ENCODE measurements around the gene ZNF573. TPM values are rescaled to one million over a fixed set of nuclear protein-coding genes. Genes with fewer than 3 reads are reported as not detected.
A peak's percentile ranks its signal among the peaks of the same experiment; 100 is the strongest.
"Not testable (repeated sequence)": the region's sequence is repeated elsewhere in the genome, so short reads cannot be mapped to it uniquely, and the experiment has no call there.

Gene ZNF573
- polyA plus RNA-seq (2012; ENCODE audit: missing spikeins) = 3.0 TPM

DNA sequence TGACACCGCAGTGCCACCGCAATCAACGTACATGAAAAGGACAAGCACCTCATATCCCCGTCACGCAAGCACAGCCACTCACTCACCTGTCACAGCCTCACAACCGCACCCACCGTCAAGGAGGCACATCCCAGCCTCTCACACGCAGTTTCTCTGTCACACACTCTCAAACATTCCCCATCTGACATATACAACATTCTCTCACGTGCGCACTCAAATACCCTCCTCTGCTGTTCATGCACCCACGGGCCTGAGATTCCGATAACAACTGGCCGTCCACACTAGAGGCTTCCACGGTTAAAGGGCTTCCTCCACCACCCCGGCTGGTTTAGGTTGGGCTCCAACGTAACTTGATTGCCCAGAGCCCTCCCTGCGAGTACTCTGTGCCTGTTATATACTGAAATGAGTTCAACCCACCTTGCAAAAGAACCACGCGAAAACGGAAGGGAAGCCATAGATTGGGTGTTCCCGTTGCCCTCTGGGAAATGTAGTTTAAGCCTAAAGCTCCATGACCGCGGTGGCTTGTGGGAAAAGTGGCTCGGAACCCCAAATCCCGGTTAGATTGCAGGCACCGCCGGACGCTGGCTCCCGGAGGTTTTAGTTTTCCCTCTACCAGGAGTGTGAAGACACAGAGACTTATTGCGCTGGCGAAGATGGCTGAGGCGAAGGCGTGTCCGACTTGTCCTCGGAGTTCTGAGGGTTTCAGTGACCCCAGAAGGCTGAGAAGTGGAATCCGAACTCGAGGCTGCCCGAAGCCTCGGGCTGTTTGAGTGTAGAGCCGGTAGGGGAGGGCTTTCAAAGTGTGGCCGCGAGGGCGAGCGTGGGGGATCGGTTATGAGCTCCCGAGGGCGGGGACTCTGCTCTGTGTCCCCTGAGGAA is at the start of gene ZNF573:
Gene ZNF573 (minus strand): TSS at position 460 of the 879 bp plus-strand sequence. CDS start 5,857 bp downstream, outside the sequence.
- peak; percentile 58 for DNase-seq (ENCODE audit: insufficient read length)
- TF ChIP-seq POLR2A (IDR thresholded peaks at IDR 0.05; ENCODE audit: low read depth, low read length) (peak; percentile 66), TAF1 (IDR thresholded peaks at IDR 0.05; ENCODE audit: borderline replicate concordance, low read depth, low read length) (0 out of 2 replicates have a peak, but pooled peaks have one; percentile 51), POLR2AphosphoS5 (IDR thresholded peaks at IDR 0.05; ENCODE audit: low read depth, low read length) (peak; percentile 58)
- FAIRE-seq = peak; percentile 94

DNA sequence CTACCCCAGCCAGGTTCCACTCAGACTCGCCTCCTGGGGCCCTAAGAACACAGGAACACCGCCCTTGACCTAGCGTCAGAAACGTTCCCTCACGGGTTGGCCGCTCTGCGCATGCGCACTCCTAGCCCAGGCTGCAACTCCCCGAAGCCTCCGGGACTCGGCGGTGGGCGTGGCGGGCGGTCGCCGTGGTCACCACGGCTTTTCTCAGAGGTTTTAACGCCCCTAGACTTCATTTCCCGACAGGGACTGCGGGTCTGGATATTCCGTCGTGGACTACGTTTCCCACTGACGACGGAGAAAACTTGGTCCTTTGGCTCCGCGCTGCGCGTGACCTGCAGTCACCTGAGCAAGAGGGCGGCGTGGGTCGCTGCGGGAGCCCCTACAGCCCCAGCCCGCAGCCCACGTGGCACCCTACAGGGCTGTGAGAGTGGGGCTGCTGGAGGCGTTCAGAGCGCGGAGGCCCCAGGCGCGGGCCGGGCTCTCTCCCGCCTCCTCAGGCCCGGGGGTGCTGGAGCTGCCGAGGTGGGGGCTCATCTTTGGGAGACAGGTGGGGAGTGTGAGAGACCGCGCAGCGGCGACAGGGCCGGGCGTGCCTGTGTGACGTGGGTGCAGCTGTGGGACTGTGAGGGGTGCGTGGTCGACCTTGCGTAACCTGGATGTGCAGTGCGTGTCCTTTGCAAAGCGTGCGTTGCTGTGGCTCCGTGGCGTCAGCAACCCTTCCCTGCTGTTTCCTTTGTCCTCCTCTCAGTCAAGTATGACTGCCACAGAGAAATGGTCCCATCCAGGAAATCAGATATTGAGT is 38.0 kb upstream of the ZNF573 start:
- FAIRE-seq (no peak), DNase-seq (ENCODE audit: insufficient read length) (no peak)
- no peak for TF ChIP-seq POLR2A (IDR thresholded peaks at IDR 0.05; ENCODE audit: low read depth, low read length)
- TF ChIP-seq TAF1 (IDR thresholded peaks at IDR 0.05; ENCODE audit: borderline replicate concordance, low read depth, low read length) = no peak
- no peak for TF ChIP-seq POLR2AphosphoS5 (IDR thresholded peaks at IDR 0.05; ENCODE audit: low read depth, low read length)

DNA sequence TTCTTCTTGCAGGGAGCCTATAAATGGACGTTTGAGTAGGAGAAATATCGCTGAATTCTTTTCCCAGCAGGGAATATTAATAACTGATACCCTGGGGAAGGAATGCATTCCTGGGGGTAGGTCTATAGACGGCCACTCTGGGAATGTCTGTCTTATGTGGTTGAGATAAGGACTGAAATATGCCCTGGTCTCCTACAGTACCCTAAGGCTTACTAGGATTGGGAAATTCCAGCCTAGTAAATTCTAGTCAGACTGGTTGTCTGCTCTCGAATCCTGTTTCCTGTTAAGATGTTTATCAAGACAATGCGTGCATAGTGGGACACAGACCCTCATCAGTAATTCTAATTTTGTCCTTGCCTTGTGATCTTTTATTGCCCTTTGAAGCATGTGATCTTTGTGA is 36.2 kb upstream of the ZNF573 start:
- not testable (repeated sequence) for FAIRE-seq; DNase-seq (ENCODE audit: insufficient read length)

DNA sequence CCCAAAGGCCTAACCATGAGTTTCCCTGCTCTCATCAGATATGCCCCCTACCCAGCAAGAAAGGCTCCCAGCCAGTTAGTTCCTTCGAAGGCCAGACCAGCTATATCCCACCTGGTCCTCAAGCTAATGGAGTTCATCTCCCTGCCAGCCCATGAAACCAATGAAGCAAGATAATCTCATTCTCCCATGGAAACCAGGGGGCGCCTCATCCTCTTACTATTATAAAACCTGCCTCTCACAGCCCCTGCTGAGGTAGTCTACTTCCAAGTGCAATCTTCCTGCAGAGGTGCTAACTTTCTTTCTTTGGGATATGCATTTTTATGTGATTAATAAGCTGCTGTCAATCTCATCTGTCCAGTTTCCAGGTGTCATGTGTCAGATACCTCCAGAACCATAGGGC is 34.0 kb upstream of the ZNF573 start:
- no peak for FAIRE-seq
- DNase-seq (ENCODE audit: insufficient read length) = no peak
- no peak for TF ChIP-seq POLR2A (IDR thresholded peaks at IDR 0.05; ENCODE audit: low read depth, low read length)
- TF ChIP-seq POLR2AphosphoS5 (IDR thresholded peaks at IDR 0.05; ENCODE audit: low read depth, low read length) = no peak
- TF ChIP-seq TAF1 (IDR thresholded peaks at IDR 0.05; ENCODE audit: borderline replicate concordance, low read depth, low read length) = no peak

DNA sequence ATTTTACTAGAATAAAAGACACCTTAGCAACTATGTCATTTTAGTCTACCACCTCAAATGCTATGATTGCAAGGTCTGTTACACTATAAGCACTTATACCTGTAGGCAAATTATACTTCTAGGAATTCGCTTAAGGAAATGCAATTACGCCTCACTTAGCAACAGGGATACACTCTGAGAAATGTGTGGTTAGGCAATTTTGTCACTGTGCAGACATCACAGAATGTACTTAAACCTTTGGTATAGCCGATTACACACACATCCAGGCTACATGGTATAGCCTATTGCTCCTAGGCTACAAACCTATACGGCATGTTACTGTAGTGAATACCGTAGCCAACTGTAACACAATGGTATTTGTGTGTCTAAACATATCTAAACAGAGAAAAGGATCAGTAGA is 30.0 kb upstream of the ZNF573 start:
- DNase-seq (ENCODE audit: insufficient read length) (no peak), FAIRE-seq (no peak)
- TF ChIP-seq POLR2A (IDR thresholded peaks at IDR 0.05; ENCODE audit: low read depth, low read length) (no peak), POLR2AphosphoS5 (IDR thresholded peaks at IDR 0.05; ENCODE audit: low read depth, low read length) (no peak), TAF1 (IDR thresholded peaks at IDR 0.05; ENCODE audit: borderline replicate concordance, low read depth, low read length) (no peak)

DNA sequence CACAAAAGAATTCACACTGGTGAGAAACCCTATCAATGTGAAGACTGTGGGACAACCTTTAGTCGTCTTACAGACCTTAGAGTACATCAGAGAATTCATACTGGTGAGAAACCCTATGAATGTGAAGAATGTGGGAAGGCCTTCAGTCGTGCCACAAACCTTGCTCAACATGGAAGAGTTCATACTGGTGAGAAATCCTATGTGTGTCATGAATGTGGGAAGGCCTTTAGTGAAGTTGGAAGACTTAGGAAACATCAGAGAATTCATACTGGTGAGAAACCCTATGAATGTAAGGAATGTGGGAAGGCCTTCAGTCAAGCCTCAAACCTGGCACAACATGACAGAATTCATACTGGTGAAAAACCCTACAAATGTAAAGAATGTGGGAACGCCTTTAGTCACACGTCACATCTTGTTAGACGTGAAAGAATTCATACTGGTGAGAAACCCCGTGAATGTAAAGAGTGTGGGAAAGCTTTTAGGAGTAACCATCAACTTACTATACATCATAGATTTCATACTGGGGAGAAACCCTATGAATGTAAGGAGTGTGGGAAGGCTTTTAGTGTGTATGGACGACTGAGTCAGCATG is 24.0 kb upstream of the ZNF573 start:
- no peak for FAIRE-seq
- TF ChIP-seq POLR2A (IDR thresholded peaks at IDR 0.05; ENCODE audit: low read depth, low read length) (no peak), POLR2AphosphoS5 (IDR thresholded peaks at IDR 0.05; ENCODE audit: low read depth, low read length) (no peak), TAF1 (IDR thresholded peaks at IDR 0.05; ENCODE audit: borderline replicate concordance, low read depth, low read length) (no peak)

DNA sequence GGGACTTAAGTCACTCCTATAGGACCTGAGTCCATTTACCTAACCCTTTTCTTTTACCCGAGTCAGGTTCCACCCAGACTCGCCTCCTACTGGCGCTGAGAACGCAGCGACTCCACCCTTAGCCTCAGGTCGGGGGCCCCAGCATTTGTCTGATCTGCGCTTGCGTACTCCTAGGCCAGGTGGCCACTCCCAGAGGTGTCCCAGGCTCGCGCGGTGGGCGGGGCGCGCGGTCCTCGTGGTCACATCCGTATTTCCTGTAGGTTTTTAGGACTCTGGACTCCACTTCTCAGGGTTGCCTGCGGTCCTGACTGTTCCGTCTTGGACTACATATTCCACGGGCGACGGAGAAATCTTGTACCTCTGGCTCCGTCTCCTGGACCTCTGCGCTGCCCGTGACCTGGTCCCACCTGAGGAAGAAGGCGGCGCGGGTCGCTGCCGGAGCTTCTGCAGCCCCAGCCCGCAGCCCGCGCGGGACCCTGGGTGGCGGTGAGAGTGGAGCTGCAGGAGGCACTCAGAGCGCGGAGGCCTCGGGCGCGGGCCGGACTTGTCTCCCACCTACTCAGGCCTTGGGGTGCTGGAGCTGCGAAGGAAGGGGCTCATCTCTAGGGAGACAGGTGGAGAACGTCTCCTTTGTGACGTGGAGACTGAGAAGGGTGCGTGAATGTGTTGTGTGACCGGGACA is 11.0 kb upstream of the ZNF573 start:
- no peak for TF ChIP-seq POLR2AphosphoS5 (IDR thresholded peaks at IDR 0.05; ENCODE audit: low read depth, low read length)
- TF ChIP-seq TAF1 (IDR thresholded peaks at IDR 0.05; ENCODE audit: borderline replicate concordance, low read depth, low read length) = no peak
- TF ChIP-seq POLR2A (IDR thresholded peaks at IDR 0.05; ENCODE audit: low read depth, low read length) = no peak
- DNase-seq (ENCODE audit: insufficient read length) = no peak
- no peak for FAIRE-seq

More for the DNA sequence above, 24.0 kb upstream of the ZNF573 start:
- no peak for DNase-seq (ENCODE audit: insufficient read length)

DNA sequence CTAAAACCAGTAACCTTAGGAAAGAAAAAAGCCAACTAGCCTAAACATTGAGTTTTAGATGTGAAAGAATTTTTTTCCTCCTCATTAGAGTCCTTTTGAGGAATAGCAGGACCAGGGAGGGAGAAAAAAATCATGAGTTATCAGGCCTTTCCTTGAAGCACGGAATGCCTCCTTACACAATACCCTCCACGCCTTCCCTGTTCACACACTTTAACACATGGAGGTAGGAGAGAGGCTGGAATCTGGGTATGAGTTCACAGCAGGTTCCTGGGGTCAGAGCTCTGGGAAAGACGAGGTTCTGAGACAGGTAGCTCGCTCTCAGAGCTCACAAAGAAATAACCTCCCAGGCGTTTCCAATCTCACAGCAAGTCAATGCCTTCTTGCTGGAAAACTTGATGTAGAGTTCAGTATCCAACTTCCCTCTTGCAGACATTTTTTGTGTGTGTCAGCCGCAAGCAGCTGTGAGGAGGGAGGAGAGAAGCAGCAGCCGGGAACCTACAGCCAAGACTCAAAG is 716 bp downstream of the ZNF573 start:
- DNase-seq (ENCODE audit: insufficient read length) (no peak), FAIRE-seq (no peak)

DNA sequence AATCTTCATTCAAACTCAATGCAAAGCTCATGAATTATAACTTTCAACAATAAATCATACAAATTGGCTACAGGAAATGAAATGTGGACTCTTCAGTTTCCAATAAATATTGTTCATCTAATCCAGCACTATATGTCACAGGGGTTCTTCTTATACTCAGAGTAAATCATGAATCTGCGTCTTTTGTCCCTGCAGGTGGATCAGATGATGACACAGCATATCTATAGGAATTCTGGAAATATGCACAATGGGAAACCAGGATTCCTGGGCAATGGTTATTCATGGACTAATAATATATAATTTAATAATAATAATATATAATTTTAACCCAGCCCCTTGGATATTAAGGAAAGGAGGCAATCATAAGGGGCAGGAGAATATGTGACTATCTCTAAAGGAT is 8.4 kb downstream of the ZNF573 start:
- FAIRE-seq = no peak
- no peak for TF ChIP-seq POLR2A (IDR thresholded peaks at IDR 0.05; ENCODE audit: low read depth, low read length)
- no peak for TF ChIP-seq POLR2AphosphoS5 (IDR thresholded peaks at IDR 0.05; ENCODE audit: low read depth, low read length)
- no peak for TF ChIP-seq TAF1 (IDR thresholded peaks at IDR 0.05; ENCODE audit: borderline replicate concordance, low read depth, low read length)
- DNase-seq (ENCODE audit: insufficient read length) = no peak

More for the DNA sequence above, 716 bp downstream of the ZNF573 start:
- no peak for TF ChIP-seq POLR2AphosphoS5 (IDR thresholded peaks at IDR 0.05; ENCODE audit: low read depth, low read length)
- no peak for TF ChIP-seq TAF1 (IDR thresholded peaks at IDR 0.05; ENCODE audit: borderline replicate concordance, low read depth, low read length)
- TF ChIP-seq POLR2A (IDR thresholded peaks at IDR 0.05; ENCODE audit: low read depth, low read length) = no peak

DNA sequence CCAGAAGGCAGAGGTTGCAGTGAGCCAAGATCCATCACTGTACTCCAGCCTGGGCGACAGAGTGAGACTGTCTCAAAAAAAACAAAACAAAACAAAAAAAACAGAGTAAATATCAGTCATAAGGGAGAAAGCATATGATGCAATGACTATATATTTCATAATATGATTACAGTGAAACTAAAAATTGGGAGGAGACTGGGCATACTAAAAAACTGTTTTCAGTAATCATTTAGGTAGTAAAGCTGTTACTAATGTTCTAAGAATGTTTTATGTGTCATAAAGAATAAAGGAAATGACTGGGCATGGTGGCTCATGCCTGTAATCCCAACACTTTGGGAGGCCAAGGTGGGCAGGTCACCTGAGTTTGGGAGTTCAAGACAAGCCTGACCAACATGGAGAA is 15.9 kb downstream of the ZNF573 start:
- DNase-seq (ENCODE audit: insufficient read length) (no peak), FAIRE-seq (no peak)
- TF ChIP-seq TAF1 (IDR thresholded peaks at IDR 0.05; ENCODE audit: borderline replicate concordance, low read depth, low read length) (no peak), POLR2AphosphoS5 (IDR thresholded peaks at IDR 0.05; ENCODE audit: low read depth, low read length) (no peak), POLR2A (IDR thresholded peaks at IDR 0.05; ENCODE audit: low read depth, low read length) (no peak)

DNA sequence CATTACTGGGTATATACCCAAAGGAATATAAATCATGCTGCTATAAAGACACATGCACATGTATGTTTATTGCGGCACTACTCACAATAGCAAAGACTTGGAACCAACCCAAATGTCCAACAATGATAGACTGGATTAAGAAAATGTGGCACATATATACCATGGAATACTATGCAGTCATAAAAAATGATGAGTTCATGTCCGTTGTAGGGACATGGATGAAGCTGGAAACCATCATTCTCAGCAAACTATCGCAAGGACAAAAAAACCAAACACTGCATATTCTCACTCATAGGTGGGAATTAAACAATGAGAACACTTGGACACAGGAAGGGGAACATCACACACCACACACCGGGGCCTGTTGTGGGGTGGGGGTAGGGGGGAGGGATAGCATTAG is 21.7 kb downstream of the ZNF573 start:
- not testable (repeated sequence) for FAIRE-seq; DNase-seq (ENCODE audit: insufficient read length)

All from GM12892 (cell line).